OCI-LY7 (cell line): ENCODE results near the gene SLBP. TPM values are rescaled to one million over a fixed set of nuclear protein-coding genes. Genes with fewer than 3 reads are reported as not detected.

Experiments used
- BruUV-seq: library from RNA; stranded (reverse); fragments of 400-500 nt; replicated peaks from 2 replicates; lab custom pipeline; 2021; lab: Mats Ljungman, UMichigan
- CTCF ChIA-PET: fragments of 300-600 bp; sonication (Branson Sonifier 250); formaldehyde crosslinking; loops from one replicate; lab custom pipeline; 2022; ENCODE audit warnings: antibody characterized with exemption; ENCODE audit not compliant: unreplicated experiment; lab: Charles Lee
- POLR2A ChIA-PET: fragments of 300-600 bp; sonication (Branson Sonifier 250); formaldehyde crosslinking; loops from one replicate; lab custom pipeline; 2022; ENCODE audit warnings: antibody characterized with exemption; lab: Charles Lee
- DNase-seq: peaks from one replicate; pipeline ENCODE4 v3.0.0-alpha.2; 2015; ENCODE audit warnings: low spot score
- H2AFZ ChIP-seq: fragments of 200-600 bp; sonication (generic), shearing (Covaris generic); 2 replicates; pipeline ENCODE4 v1.6.1; 2014; ENCODE audit warnings: mild to moderate bottlenecking, antibody characterized with exemption, low read length, moderate library complexity
- H3K27ac ChIP-seq: fragments of 200-600 bp; sonication (generic); 2 replicates; pipeline ENCODE4 v1.5.1; 2014; ENCODE audit warnings: mixed run types, low read depth, mild to moderate bottlenecking, moderate library complexity, low read length, inconsistent platforms; ENCODE audit not compliant: poor library complexity, severe bottlenecking
- H3K36me3 ChIP-seq: fragments of 200-600 bp; sonication (generic); 2 replicates; pipeline ENCODE4 v1.6.1; 2014; ENCODE audit warnings: mild to moderate bottlenecking, antibody characterized with exemption, low read length, moderate library complexity, mixed read lengths; ENCODE audit not compliant: insufficient read depth
- H3K4me1 ChIP-seq: fragments of 200-600 bp; sonication (generic); 2 replicates; pipeline ENCODE4 v1.5.1; 2014; ENCODE audit warnings: mild to moderate bottlenecking, low read length; ENCODE audit not compliant: insufficient read depth, poor library complexity, severe bottlenecking
- H3K4me2 ChIP-seq: fragments of 200-600 bp; sonication (generic); 2 replicates; pipeline ENCODE4 v1.6.1; 2014; ENCODE audit warnings: mild to moderate bottlenecking, low read length
- H3K4me3 ChIP-seq: fragments of 200-600 bp; sonication (generic); 2 replicates; pipeline ENCODE4 v1.5.1; 2014; ENCODE audit warnings: mild to moderate bottlenecking, low read depth, low read length; ENCODE audit not compliant: poor library complexity, severe bottlenecking
- H3K79me2 ChIP-seq: fragments of 200-600 bp; sonication (generic); 2 replicates; pipeline ENCODE4 v1.6.1; 2016; ENCODE audit warnings: low read depth, mild to moderate bottlenecking, low read length, moderate library complexity, mixed read lengths; ENCODE audit not compliant: insufficient read depth
- H3K9me2 ChIP-seq: fragments of 200-600 bp; sonication (generic); 2 replicates; pipeline ENCODE4 v1.6.1; 2016; ENCODE audit warnings: mild to moderate bottlenecking, low read length, mixed read lengths; ENCODE audit not compliant: insufficient read depth
- H3K9me3 ChIP-seq: fragments of 200-600 bp; sonication (generic); 2 replicates; pipeline ENCODE4 v1.6.1; 2014; ENCODE audit warnings: mild to moderate bottlenecking, mixed run types, low read length, mixed read lengths
- H4K20me1 ChIP-seq: fragments of 200-600 bp; sonication (generic); 2 replicates; pipeline ENCODE4 v1.6.1; 2014; ENCODE audit warnings: mild to moderate bottlenecking, antibody characterized with exemption, low read length, moderate library complexity, mixed read lengths; ENCODE audit not compliant: insufficient read depth
- EZH2phosphoT487 ChIP-seq: fragments of 200-600 bp; sonication (generic); IDR thresholded peaks from 2 replicates; pipeline ENCODE4 v1.6.1; 2018; ENCODE audit warnings: low read depth, borderline replicate concordance, mild to moderate bottlenecking, mixed run types, antibody characterized with exemption, low read length, moderate library complexity, mixed read lengths
- intact Hi-C: fragments of 100-400 bp; cut with micrococcal nuclease; formaldehyde crosslinking; loops from one replicate; pipeline ENCODE4 v1.10.0; 2022; ENCODE audit not compliant: unreplicated experiment
- total RNA-seq, 2 experiments: library from RNA; depleted of rRNA in 1 of 2; stranded (reverse); fragments of >200 nt in 1 of 2; shearing (Covaris generic) in 1 of 2; gene quantifications; 2 replicates each; pipeline ENCODE4 v1.2.3, GENCODE V29; 2014 to 2022
- TF ChIP-seq, protein P1 (sequence below): fragments of 200-600 bp; sonication (generic); conservative IDR thresholded peaks from 2 replicates; pipeline ENCODE4 v1.5.1; 2014; ENCODE audit warnings: mild to moderate bottlenecking, antibody characterized with exemption, low read length, moderate library complexity, mixed read lengths

SLBP gene
- total RNA-seq, 2 experiments from 2014 or later, result 159 to 196 TPM

DNA sequence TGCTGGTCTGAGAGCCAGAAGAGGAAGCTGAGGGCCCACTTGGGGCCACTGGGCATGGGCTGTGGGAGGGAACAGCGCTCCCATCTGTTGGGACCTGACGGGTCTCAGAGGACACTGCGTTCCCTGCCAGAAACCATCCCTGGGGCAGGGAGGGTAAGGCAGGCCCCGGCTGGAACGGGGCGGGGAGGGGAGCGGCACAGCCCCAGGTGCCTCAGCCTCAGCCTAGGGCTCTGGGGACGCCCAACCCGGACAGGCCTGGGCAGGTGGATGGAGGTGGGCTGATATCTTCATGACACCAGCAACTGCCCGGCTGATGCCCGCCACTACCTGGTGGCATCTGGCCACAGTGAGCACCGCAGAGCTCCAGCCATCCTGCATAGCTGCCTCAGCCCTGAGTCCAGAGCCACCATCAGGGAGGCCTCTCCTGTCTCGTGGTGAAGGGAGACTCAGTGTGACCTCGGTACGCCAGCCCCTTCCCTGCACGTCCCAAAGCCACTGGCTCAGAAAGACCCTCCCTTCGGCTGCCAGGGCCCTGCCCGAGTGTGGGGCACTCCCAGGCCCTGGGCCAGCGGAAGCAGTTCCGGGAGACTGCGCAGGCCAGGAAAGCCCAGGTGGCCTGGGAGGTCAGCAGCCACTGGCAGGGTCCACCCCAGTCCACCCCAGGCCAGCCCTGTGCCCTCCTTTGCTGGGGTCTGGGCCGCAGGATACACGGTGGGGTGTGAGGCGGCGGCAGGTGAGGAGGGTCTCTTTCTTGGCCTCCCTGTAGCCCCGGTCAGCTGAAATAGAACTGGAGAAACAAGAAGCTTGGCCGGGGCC is 46.4 kb upstream of the SLBP start:
- ChIA-PET POLR2A (no interaction called here), CTCF (no interaction called here)
- Histone ChIP-seq H2AFZ (no peak overlapping the region), H3K9me2 (no peaks in the 10 kb centered on the region), H3K4me2 (no peak overlapping the region), H3K36me3 (no peaks in the 10 kb centered on the region), H3K4me1 (no peaks in the 10 kb centered on the region), H4K20me1 (no peaks in the 10 kb centered on the region), H3K4me3 (no peak overlapping the region), H3K27ac (no peak overlapping the region), H3K79me2 (no peaks in the 10 kb centered on the region), H3K9me3 (no peaks in the 10 kb centered on the region)
- intact Hi-C loops, result no loop called here
- no TSS peak for BruUV-seq
- DNase-seq, result no peak
- TF ChIP-seq, protein P1, sequence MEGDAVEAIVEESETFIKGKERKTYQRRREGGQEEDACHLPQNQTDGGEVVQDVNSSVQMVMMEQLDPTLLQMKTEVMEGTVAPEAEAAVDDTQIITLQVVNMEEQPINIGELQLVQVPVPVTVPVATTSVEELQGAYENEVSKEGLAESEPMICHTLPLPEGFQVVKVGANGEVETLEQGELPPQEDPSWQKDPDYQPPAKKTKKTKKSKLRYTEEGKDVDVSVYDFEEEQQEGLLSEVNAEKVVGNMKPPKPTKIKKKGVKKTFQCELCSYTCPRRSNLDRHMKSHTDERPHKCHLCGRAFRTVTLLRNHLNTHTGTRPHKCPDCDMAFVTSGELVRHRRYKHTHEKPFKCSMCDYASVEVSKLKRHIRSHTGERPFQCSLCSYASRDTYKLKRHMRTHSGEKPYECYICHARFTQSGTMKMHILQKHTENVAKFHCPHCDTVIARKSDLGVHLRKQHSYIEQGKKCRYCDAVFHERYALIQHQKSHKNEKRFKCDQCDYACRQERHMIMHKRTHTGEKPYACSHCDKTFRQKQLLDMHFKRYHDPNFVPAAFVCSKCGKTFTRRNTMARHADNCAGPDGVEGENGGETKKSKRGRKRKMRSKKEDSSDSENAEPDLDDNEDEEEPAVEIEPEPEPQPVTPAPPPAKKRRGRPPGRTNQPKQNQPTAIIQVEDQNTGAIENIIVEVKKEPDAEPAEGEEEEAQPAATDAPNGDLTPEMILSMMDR, result no peak
- TF ChIP-seq EZH2phosphoT487, result no peak

DNA sequence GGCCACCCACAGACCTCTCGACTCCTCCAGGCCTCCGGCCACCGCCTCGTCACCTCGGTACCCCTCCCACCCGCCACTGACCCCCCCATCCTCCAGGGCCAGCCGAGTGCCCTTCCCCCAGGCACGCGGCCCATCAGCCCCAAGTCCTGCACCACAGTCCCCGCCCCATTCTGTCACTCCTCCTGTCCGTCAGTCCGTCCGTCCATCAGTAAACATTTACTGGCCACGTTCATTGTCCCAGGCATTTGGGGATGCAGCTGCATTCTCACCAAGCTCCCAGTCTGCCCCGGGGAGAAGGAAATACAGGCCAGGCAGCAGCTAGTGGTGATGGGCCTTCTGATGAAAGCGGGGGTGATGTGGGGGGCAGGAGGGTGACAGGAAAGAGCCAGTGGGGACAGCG is 45.7 kb upstream of the SLBP start:
- no peak for DNase-seq
- no peak for TF ChIP-seq EZH2phosphoT487
- TF ChIP-seq, protein P1, result no peak
- no peak overlapping the region for H3K4me3 ChIP-seq
- no peaks in the 10 kb centered on the region for H3K9me2 ChIP-seq
- H3K4me2 ChIP-seq, result no peak overlapping the region
- no TSS peak for BruUV-seq
- H3K27ac ChIP-seq, result no peak overlapping the region
- H3K9me3 ChIP-seq, result no peaks in the 10 kb centered on the region
- intact Hi-C loops, result no loop called here
- ChIA-PET CTCF (no interaction called here), POLR2A (no interaction called here)
- no peaks in the 10 kb centered on the region for H3K79me2 ChIP-seq
- no peak overlapping the region for H2AFZ ChIP-seq
- no peaks in the 10 kb centered on the region for H3K4me1 ChIP-seq
- no peaks in the 10 kb centered on the region for H3K36me3 ChIP-seq
- no peaks in the 10 kb centered on the region for H4K20me1 ChIP-seq
